Fibroblast of pulmonary artery (primary cell): ENCODE results near the gene CBFA2T3.
"Not testable (repeated sequence)": the region's sequence is repeated elsewhere in the genome, so short reads cannot be mapped to it uniquely, and the experiment has no call there.

Source experiments
- DNase-seq: peaks from one replicate; pipeline ENCODE4 v3.0.0-alpha.2; 2010; ENCODE audit warnings: low read depth
- H3K4me3 ChIP-seq: replicated peaks from 2 replicates; pipeline ENCODE4 v1.5.1; 2011; ENCODE audit warnings: low read depth, mild to moderate bottlenecking, control low read depth, low read length, moderate library complexity
- TF ChIP-seq, protein P1 (sequence below): IDR thresholded peaks from 2 replicates; pipeline ENCODE4 v1.5.1; 2011; ENCODE audit warnings: mild to moderate bottlenecking, control low read depth, low read length, inconsistent platforms; ENCODE audit errors: missing control alignments

CBFA2T3 gene

DNA sequence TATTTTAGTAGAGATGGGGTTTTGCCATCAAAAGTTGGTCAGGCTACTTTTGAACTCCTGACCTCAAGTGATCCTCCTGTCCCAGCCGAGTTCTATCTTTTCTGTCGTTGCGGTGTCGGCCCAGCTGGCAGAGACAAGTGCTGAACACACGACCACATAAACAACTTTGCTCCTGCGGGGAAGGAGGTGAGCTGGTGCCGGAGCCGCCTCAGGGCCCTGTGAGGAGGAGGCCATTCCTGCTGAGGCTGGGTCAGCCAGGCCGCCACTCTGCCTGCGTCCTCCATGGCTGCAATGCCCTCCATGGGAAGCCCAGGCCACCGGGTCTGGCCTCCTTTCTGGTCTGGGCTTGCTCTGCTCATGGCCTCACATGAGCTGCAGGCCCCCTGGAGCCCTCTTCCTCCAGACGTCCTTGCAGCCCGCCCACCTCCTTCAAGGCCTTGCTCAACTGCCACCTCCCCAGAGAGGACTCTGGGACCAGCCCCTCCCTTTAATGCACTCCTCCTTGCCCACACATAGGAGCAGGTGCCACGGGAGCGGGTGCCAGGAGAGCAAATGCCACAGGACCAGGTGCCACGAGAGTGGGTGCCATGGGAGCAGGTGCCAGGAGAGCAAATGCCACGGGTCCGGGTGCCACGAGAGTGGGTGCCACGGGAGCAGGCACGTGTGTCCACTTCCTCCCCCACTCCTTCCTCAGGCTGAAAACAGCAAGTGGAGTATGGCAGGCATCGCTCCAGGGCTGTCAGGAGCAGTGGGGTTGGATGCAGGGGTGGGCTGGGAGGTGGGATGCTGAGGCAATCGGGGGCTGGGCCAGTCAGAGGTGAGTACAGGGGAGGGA lies 28.4 kb upstream of the CBFA2T3 start:
- H3K4me3 ChIP-seq, result no peak overlapping the region
- TF ChIP-seq, protein P1, sequence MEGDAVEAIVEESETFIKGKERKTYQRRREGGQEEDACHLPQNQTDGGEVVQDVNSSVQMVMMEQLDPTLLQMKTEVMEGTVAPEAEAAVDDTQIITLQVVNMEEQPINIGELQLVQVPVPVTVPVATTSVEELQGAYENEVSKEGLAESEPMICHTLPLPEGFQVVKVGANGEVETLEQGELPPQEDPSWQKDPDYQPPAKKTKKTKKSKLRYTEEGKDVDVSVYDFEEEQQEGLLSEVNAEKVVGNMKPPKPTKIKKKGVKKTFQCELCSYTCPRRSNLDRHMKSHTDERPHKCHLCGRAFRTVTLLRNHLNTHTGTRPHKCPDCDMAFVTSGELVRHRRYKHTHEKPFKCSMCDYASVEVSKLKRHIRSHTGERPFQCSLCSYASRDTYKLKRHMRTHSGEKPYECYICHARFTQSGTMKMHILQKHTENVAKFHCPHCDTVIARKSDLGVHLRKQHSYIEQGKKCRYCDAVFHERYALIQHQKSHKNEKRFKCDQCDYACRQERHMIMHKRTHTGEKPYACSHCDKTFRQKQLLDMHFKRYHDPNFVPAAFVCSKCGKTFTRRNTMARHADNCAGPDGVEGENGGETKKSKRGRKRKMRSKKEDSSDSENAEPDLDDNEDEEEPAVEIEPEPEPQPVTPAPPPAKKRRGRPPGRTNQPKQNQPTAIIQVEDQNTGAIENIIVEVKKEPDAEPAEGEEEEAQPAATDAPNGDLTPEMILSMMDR, result no peak
- no peak for DNase-seq

DNA sequence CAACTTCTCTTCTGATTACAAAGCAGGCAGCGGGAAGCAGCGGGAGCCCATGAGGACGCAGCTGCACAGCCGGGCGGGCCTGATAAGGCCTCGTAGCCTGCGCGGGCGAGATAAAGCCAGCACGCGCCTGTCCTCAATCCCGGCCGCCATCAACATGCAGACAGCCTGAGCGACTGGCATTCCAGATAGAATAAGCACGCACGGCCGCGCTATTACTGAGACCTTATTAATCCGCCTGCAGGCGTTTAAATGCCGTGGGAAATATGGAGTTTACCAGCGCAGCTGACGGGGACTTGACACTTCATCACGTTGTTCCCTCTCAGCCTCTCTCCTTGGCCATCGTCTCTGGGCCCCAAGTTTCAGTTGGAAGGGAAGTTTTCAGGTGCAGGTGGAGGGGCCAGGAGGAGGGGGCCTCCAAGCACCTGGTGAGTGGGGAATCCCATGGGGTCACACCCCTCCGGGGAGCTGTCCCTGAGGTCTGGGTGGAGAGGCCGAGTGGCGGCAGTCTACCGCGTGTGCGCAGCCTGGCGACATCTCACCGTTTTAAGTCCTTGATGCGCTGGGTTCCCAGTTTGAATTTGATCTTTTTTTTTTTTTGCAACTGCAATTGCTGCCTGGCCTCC lies 27.3 kb upstream of the CBFA2T3 start:
- TF ChIP-seq, protein P1, result no peak
- no peak overlapping the region for H3K4me3 ChIP-seq
- DNase-seq, result peak; percentile 11

- TF ChIP-seq, protein P1, result no peak
- DNase-seq, result no peak
These were observed 26.8 kb upstream of the CBFA2T3 start for GRCh38 chr16:89003831-89004208.

GRCh38 chr16:89002851-89003830 lies 26.1 kb upstream of the CBFA2T3 start:
- no peak overlapping the region for H3K4me3 ChIP-seq
- TF ChIP-seq, protein P1, result no peak
- DNase-seq, result no peak

More at GRCh38 chr16:89003831-89004208, 26.8 kb upstream of the CBFA2T3 start:
- H3K4me3 ChIP-seq, result no peak overlapping the region

DNA sequence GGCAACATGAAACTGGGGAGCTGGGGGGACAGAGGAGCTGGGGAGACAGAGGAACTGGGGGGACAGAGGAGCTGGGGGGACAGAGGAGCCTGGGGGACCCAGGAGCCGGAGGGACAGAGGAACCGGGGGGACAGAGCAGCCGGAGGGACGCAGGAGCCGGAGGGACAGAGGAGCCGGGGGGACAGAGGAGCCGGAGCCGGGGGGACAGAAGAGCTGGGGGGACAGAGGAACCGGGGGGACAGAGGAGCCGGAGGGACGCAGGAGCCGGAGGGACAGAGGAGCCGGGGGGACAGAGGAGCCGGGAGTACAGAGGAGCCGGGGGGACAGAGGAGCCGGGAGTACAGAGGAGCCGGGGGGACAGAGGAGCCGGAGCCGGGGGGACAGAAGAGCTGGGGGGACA lies 25.1 kb upstream of the CBFA2T3 start:
- not testable (repeated sequence) for H3K4me3 ChIP-seq, DNase-seq

DNA sequence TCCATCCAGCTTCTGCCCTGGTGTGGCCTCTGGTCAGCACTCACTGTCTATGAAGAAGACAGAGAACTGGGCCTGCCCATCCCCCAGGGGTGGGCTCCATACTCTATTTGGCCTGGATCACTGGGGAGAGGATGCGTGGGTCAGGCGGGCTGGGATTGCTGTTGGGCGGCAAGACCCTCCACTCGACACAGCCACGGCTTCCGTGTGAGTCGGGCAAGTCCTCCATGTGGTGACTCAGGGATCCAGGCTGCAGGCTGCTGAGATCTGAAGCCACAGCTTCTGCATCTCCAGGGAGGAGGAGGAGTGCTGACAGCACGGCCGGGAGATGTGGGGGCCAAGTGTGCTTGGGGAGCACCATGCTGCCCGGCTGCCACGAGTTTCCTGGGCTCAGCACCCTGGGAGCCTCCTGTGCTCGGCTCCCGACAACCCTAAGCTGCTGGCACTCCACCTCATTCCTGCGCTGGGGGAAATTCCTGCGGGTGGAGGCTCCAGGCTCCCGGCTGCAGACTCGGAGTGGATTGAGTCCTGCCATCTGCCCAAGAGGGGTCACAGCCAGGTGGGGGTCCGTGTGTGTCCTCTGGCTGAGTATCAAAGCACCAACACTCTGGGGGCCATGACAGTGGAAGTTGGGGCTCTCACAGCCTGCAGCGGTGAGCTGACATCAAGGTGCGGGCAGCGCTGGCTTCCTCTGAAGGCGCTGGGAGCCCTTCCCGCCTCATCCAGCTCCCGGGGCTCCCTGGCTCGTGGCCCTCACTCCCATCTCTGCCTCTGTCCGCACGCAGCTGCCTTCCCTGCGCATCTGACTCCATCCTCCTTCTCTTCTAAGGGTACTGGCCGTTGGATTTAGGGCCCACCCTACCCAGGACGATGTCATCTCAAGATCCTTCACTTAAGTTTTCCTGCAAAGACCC lies 24.4 kb upstream of the CBFA2T3 start:
- DNase-seq, result no peak
- no peak overlapping the region for H3K4me3 ChIP-seq
- TF ChIP-seq, protein P1, result no peak
